Bronchial epithelial cell (primary cell): ENCODE measurements around the gene ARHGAP23. TPM values are rescaled to one million over a fixed set of nuclear protein-coding genes. Genes with fewer than 3 reads are reported as not detected.

Experiments used
- DNase-seq: peaks from one replicate; pipeline ENCODE4 v3.0.0-alpha.2; 2010; ENCODE audit warnings: low read depth
- FAIRE-seq: peaks from 2 replicates; lab custom pipeline; 2011; peaks lifted over from hg19 to GRCh38; lab: Jason Lieb, UNC
- H3K27me3 ChIP-seq: 2 replicates; pipeline ENCODE4 v1.5.1; 2011; ENCODE audit warnings: low read length; ENCODE audit not compliant: control insufficient read depth, insufficient read depth
- H3K36me3 ChIP-seq: 2 replicates; pipeline ENCODE4 v1.5.1; 2011; ENCODE audit warnings: low read length; ENCODE audit not compliant: control insufficient read depth, insufficient read depth
- H3K4me3 ChIP-seq: 2 replicates; pipeline ENCODE4 v1.5.1; 2011; ENCODE audit warnings: mild to moderate bottlenecking, low read depth, low read length, control low read depth
- total RNA-seq: library from RNA; depleted of rRNA; stranded (reverse); fragments of >200 nt; gene quantifications from 2 replicates; pipeline ENCODE4 v1.2.1, GENCODE V29; 2014
- TF ChIP-seq, protein P1 (sequence below): IDR thresholded peaks from 2 replicates; pipeline ENCODE4 v1.5.1; 2011; ENCODE audit warnings: mild to moderate bottlenecking, moderate library complexity, low read length, control low read depth, inconsistent platforms; ENCODE audit not compliant: insufficient read depth, severe bottlenecking

The ARHGAP23 gene
- total RNA-seq, 1 donor from 2014 or later = 15.8 TPM

DNA sequence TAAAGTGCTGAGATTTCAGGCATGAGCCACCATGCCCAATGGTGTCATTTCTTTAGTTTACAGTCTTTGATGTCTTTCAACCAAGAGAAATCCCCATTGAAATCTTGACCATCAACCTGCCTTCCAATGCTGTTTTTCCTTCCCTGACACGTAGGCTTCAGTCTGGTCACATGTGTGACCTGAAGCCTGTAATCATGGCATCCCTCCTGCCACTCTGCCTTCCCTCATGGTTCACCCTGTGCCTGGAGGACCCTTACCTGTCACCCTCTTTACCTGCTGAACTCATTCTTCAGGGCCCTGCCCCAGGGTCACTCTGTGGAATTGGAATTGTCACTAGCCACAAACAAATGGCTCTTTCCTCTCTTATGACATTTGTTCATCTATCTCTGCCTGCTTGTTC lies 18.1 kb upstream of the ARHGAP23 start:
- DNase-seq (no peak), FAIRE-seq (no peak)
- H3K27me3 ChIP-seq = no peaks in the 10 kb centered on the region
- TF ChIP-seq, protein P1, sequence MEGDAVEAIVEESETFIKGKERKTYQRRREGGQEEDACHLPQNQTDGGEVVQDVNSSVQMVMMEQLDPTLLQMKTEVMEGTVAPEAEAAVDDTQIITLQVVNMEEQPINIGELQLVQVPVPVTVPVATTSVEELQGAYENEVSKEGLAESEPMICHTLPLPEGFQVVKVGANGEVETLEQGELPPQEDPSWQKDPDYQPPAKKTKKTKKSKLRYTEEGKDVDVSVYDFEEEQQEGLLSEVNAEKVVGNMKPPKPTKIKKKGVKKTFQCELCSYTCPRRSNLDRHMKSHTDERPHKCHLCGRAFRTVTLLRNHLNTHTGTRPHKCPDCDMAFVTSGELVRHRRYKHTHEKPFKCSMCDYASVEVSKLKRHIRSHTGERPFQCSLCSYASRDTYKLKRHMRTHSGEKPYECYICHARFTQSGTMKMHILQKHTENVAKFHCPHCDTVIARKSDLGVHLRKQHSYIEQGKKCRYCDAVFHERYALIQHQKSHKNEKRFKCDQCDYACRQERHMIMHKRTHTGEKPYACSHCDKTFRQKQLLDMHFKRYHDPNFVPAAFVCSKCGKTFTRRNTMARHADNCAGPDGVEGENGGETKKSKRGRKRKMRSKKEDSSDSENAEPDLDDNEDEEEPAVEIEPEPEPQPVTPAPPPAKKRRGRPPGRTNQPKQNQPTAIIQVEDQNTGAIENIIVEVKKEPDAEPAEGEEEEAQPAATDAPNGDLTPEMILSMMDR = no peak
- H3K36me3 ChIP-seq = no peaks in the 10 kb centered on the region
- no peak overlapping the region for H3K4me3 ChIP-seq

DNA sequence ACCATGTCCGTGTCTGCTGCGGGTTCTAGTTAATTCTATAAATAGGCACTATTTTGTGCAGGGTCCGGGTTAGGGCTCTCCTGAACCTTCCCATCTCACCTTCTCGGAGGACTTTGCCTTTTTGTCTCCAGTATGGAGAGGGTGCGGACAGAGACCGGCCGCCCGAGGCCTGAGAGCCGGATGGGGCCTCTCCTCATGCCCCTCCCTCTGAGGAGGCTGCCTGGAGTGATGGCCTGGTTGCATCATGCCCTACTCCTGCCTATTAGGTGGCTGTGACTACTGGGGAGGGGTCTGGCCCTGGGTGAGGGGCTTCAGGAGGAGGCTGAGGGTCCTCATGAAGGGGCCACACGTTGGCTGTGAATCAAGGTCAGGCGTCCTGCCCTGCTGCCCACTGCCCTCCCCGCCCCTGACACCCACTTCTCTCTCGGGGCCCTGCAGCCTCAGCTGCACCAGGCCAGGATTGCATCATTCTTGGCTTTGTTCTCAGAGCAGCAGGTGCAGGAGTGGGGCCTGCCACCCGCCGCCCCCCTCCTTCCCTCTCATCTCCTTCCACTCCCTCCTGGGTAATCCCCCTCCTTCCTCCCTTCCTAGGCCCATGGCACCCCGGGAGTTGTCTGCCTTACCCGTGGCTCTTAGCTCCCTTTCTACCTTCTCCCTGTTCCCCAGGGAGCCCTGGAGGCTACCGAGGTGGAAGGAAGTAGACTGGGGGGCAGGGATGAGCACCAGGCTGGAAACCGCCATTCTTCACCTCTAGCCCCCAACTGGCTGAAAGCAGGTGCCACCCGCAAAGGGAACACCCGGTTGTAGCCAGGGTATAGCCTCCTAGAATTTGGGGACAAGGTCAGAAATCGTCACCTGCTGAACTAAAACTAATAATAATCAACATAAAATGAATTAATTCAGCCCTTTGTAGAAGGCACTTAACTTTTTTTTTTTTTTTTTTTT lies 12.7 kb upstream of the ARHGAP23 start:
- Histone ChIP-seq H3K36me3 (no peaks in the 10 kb centered on the region), H3K27me3 (peaks cover 16% of the 10 kb centered on the region), H3K4me3 (peak overlapping the region; percentile 39)
- TF ChIP-seq, protein P1 = no peak
- FAIRE-seq = no peak
- peak; percentile 27 for DNase-seq

DNA sequence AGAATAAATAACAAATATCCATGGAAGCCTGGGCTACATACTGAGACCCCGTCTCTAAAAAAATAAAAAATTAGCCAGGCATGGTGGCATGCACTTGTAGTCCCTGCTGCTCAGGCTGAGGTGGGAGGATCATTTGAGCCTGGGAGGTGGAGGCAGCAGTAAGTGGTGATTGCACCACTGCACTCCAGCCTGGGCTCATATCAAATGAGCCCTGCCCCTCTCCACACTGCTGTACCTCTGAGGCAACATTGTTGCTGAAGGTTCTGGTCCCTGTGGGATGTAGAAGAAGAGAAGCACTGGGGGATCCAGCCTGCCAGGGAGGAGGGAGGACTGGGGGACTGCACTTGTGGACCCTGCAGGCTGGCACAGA lies 11.4 kb upstream of the ARHGAP23 start:
- H3K27me3 ChIP-seq = peaks cover 25% of the 10 kb centered on the region
- TF ChIP-seq, protein P1 = no peak

DNA sequence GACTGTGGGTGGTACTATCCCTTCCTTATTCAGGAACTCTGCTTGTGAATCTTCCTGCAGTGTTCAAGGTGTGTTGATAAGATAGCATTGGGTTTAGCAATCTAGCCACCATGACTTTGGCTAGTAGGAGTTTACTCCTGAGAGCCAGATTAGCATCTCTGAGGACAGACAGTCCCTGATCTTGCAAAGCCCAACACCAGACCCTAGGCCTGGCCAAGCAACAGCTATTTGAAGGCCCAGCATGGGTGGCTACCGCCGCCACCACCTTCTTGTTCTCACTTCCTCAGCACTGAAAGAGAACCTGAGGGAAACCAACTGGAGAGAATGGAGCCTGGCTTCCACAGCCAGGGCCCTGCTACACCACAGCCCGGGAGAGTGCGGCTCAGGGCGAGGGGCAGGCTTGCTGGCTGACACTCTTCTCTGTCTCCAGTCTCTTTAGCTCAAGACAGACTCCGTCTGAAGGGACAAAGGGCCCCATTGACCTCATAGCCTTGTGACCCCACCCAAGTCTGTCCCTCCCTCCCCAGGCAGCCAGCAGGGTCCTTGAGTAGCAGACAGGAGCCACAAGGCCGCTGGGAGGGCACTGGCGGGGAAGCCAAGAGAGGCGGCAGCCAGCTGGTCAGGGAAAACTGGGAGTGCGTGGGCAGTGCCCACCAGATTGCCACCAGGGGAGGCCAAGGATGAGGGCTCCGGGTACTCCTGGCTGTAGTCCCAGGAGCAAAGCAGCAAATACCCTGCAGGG lies 10.9 kb upstream of the ARHGAP23 start:
- peaks cover 27% of the 10 kb centered on the region for H3K27me3 ChIP-seq
- DNase-seq (no peak), FAIRE-seq (no peak)
- no peaks in the 10 kb centered on the region for H3K36me3 ChIP-seq
- H3K4me3 ChIP-seq = no peak overlapping the region
- TF ChIP-seq, protein P1 = no peak

More for the DNA sequence above, 11.4 kb upstream of the ARHGAP23 start:
- H3K36me3 ChIP-seq = no peaks in the 10 kb centered on the region
- no peak overlapping the region for H3K4me3 ChIP-seq
- no peak for DNase-seq
- no peak for FAIRE-seq

DNA sequence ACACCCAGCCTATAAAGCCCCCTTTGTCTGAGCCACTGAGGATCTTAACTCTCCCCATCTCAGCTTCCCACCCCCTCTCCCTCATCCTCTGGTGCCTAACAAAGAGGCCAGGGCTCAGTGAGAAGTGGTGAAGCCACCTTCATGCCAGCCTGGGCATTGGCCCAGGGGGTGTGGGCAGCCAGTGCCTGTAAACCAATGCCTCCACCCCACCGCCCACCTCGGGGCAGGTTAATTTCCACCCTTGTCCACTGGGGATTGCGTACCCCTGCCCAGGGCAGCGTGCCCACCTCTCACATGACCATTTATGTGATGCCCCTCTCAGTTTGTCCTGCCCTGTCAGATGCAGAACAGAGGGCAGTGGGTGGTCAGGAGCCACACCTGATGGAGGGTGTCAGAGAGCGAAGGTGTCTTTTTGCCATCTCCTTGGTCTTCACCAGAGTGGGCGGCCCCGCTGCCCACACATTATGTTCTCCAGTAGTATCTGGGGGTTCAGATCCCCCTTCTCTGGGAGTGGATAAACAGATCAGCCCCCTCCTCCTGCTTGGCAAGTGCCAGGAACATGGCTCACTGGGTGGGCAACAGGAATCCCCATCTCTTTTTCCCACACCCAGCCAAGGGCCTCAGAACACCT lies 10.1 kb upstream of the ARHGAP23 start:
- TF ChIP-seq, protein P1 = no peak
- DNase-seq (no peak), FAIRE-seq (no peak)
- no peak overlapping the region for H3K4me3 ChIP-seq
- H3K27me3 ChIP-seq = peaks cover 27% of the 10 kb centered on the region
- H3K36me3 ChIP-seq = no peaks in the 10 kb centered on the region
